Adrenal gland (tissue), 12 donors: ENCODE data around the gene ANAPC2. TPM values are rescaled to one million over a fixed set of nuclear protein-coding genes. Genes with fewer than 3 reads are reported as not detected.

Experiments
- DNase-seq, 7 donors: peaks; one replicate each; pipeline ENCODE4 v3.0.0-alpha.2; 2019 to 2020
- H3K27ac ChIP-seq, 5 donors: fragments of 200-600 bp; sonication (generic) in 4 of 5; 1 replicate in 3 of 5; 2 replicates in 2 of 5; pipeline versions ENCODE4 v1.5.1 to v1.8.0; 2016 to 2020; ENCODE audit warnings: mild to moderate bottlenecking in 1 of 5
- H3K27me3 ChIP-seq: fragments of 200-600 bp; 2 replicates; pipeline ENCODE4 v1.8.0; 2021
- H3K36me3 ChIP-seq, 2 donors: fragments of 200-600 bp; replicated peaks in 1 of 2; 1 replicate in 1 of 2; 2 replicates in 1 of 2; pipeline versions ENCODE4 v1.5.1 to v1.8.0; 2018 to 2022
- H3K4me1 ChIP-seq, 2 donors: fragments of 200-600 bp; replicated peaks in 1 of 2; 1 replicate in 1 of 2; 2 replicates in 1 of 2; pipeline versions ENCODE4 v1.5.1 to v1.8.0; 2018 to 2021
- H3K4me3 ChIP-seq, 4 donors: fragments of 200-600 bp; sonication (generic) in 3 of 4; one replicate each; pipeline ENCODE4 v1.5.1; 2016 to 2018
- H3K9me3 ChIP-seq, 3 donors: fragments of 200-600 bp; sonication (generic) in 1 of 3; replicated peaks in 1 of 3; 1 replicate in 2 of 3; 2 replicates in 1 of 3; pipeline versions ENCODE4 v1.5.1 to v1.8.0; 2016 to 2021
- CTCF ChIP-seq, 6 experiments: fragments of 450-650 bp in 4 of 6; fragments of 200-600 bp in 2 of 6; sonication (generic) in 1 of 6; IDR thresholded peaks; 1 replicate in 5 of 6; 2 replicates in 1 of 6; pipeline versions ENCODE4 v1.5.1 to v1.8.0; 2016 to 2021; ENCODE audit warnings: antibody characterized with exemption in 6 of 6, mild to moderate bottlenecking in 2 of 6, moderate library complexity in 1 of 6
- POLR2A ChIP-seq, 2 donors: fragments of 450-650 bp; IDR thresholded peaks; one replicate each; pipeline ENCODE4 v1.6.1; 2017; ENCODE audit warnings: antibody characterized with exemption in 2 of 2, mild to moderate bottlenecking in 2 of 2, moderate library complexity in 1 of 2
- WGBS, 4 donors: extraction: QIAGEN DNeasy Blood & Tissue Kit in 2 of 4; methylation state at CpG; one replicate each; pipeline versions ENCODE4 v1.1.5 to v1.1.7; 2013 to 2017; 5-methylcytosine and 5-hydroxymethylcytosine counted together
- intact Hi-C, 2 donors: fragments of 100-400 bp; cut with DNase I; formaldehyde crosslinking; loops; one replicate each; pipeline versions ENCODE4 v1.14.1 to v1.15.0; 2022 to 2023
- polyA plus RNA-seq, 3 donors: library from polyadenylated mRNA; stranded (reverse); fragments of 200-250 nt in 2 of 3; fragments of 350-450 nt in 1 of 3; fragmentation: Illumina TruSeq in 1 of 3; extraction: RNeasy Lipid Tissue Mini Kit (QIAGEN cat#74804) in 1 of 3; gene quantifications; one replicate each; pipeline ENCODE4 v1.2.3, GENCODE V29; 2013 to 2014
- total RNA-seq, 9 donors: library from RNA; depleted of rRNA in 4 of 9; stranded (reverse); fragments of >200 nt in 4 of 9; fragments of 120-200 nt in 1 of 9; fragmentation: NEBNext Ultra II Directional in 1 of 9; extraction: Animal tissue kit (Norgen Biotek cat#: 25700) in 1 of 9; gene quantifications; one replicate each; pipeline versions ENCODE4 v1.1.0 to v1.2.4, GENCODE V29; 2013 to 2023
- donor health status: healthy with polysubstance abuse.
- donor health status: Bipolar disorder and iron deficiency.
- donor health status: DM: yes; HTN: yes; CAD: no.
- donor health status: DM: no; HTN: no; CAD: no.
- donor health status: DM: no; HTN: no; CAD: no.
- donor health status: DM: yes; HTN: yes; CAD: no.

Gene ANAPC2
- total and polyA plus RNA-seq, 12 donors: 7.1 to 162 (median 32.0) TPM

- Histone ChIP-seq H3K9me3 (no peaks in the 10 kb centered on the region), H3K4me1 (peaks cover 17% of the 10 kb centered on the region in 2 donors), H3K27me3 (no peaks in the 10 kb centered on the region), H3K36me3 (no peaks in the 10 kb centered on the region), H3K27ac (no peak overlapping the region), H3K4me3 (no peak overlapping the region)
- 91 to 95% (median 93%) methylated on average over 10 to 19 of the region's 19 CpGs for WGBS, 4 donors
- TF ChIP-seq POLR2A (IDR thresholded peaks at IDR 0.05): no peak
- no peak for TF ChIP-seq CTCF (IDR thresholded peaks at IDR 0.05)
- no peak for DNase-seq
- intact Hi-C loops: no loop called here
These were observed 26.3 kb upstream of the ANAPC2 start for GRCh38 chr9:137214620-137215019.

DNA sequence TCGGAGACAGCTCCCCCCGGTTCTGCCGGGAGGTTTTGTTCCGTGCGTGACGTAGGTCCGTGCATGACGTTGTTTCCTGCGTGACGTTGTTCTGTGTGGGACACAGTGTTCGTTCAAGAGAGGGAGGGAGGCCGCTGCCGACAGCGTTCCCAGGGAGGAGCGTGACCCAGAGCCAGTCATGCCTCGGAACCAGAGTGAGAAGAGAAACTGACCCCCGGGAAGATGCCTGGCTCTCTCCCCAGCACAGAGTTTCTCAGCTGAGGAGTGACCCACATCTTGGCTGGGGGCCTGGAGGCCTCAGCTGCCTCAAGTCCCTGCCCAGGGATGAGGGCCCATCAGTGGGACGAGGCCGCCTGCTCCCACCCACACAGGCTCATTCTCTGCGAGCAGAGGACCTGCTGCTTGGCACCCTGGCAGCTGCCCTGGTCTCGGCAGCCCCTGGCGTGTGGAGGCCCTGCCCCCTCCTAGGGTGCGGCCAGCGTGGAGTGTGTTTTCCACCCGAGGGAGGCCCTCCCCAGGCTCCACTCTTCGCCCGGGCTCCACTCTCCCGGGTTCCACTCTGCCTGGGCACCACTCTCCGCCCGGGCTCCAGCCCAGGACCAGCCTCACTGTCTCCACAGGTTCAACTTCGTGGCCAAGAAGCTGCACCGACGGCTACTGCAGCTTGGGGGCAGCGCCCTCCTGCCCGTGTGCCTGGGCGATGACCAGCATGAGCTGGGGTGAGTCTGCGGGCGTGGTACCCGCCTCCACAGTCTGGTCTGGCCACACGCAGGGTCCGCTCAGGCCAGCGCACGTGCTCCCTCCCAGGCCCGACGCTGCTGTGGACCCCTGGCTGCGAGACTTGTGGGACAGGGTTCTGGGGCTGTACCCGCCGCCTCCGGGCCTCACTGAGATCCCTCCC, 25.1 kb upstream of the ANAPC2 start:
- TF ChIP-seq POLR2A (IDR thresholded peaks at IDR 0.05) (no peak), CTCF (IDR thresholded peaks at IDR 0.05) (no peak)
- Histone ChIP-seq H3K36me3 (no peaks in the 10 kb centered on the region), H3K9me3 (no peaks in the 10 kb centered on the region), H3K27ac (no peak overlapping the region), H3K4me3 (no peak overlapping the region), H3K4me1 (peaks cover 5 to 9% of the 10 kb centered on the region in 2 donors), H3K27me3 (no peaks in the 10 kb centered on the region)
- whole genome bisulfite sequencing, 4 donors: 88 to 94% (median 90%) methylated on average over 18 to 49 of the region's 49 CpGs
- DNase-seq: no peak
- intact Hi-C loops: no loop called here

DNA sequence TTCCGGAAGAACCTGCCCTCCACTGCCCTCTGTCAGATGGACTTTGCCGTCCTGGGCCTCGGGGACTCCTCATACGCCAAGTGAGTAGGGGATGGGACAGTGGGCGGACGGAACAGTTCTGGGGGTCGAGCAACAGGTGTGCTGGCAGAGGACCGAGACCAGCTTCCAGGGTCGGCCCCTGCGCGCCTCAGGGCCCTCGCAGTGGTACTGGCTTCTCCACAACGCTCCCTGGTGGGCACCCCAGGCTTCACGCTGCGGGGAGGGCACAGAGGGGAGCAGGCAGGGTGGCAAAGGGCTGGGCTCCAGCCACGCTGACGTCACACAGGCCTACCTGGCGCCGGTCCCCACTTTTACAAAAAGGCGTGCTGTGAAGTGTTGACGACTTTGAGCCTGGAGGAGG, 24.2 kb upstream of the ANAPC2 start:
- no peak for DNase-seq
- Histone ChIP-seq H3K36me3 (no peaks in the 10 kb centered on the region), H3K27ac (no peak overlapping the region), H3K4me1 (peaks cover 0 to under 1% of the 10 kb centered on the region in 2 donors), H3K27me3 (no peaks in the 10 kb centered on the region), H3K9me3 (no peaks in the 10 kb centered on the region), H3K4me3 (no peak overlapping the region)
- WGBS, 4 donors: 84 to 85% (median 84%) methylated on average over 13 to 21 of the region's 21 CpGs
- TF ChIP-seq POLR2A (IDR thresholded peaks at IDR 0.05) (no peak), CTCF (IDR thresholded peaks at IDR 0.05) (no peak)
- intact Hi-C loops: no loop called here

GRCh38 chr9:137211532-137211931, 23.2 kb upstream of the ANAPC2 start:
- no peaks in the 10 kb centered on the region for H3K9me3 ChIP-seq
- TF ChIP-seq CTCF (IDR thresholded peaks at IDR 0.05): no peak
- no peak for TF ChIP-seq POLR2A (IDR thresholded peaks at IDR 0.05)
- no peak for DNase-seq
- no peak overlapping the region for H3K4me3 ChIP-seq
- 78 to 88% (median 82%) methylated on average over 7 to 13 of the region's 13 CpGs for WGBS, 4 donors
- peaks cover 0 to 5% of the 10 kb centered on the region in 2 donors for H3K4me1 ChIP-seq
- H3K27ac ChIP-seq: no peak overlapping the region
- no peaks in the 10 kb centered on the region for H3K27me3 ChIP-seq
- no peaks in the 10 kb centered on the region for H3K36me3 ChIP-seq
- intact Hi-C loops: no loop called here
